ENCODE measurements around the gene CSNK1D. TPM values are rescaled to one million over a fixed set of nuclear protein-coding genes. Genes with fewer than 3 reads are reported as not detected.

The CSNK1D gene
- total and polyA plus RNA-seq, 4 experiments from 2014 or later: 31.6 to 182 (median 129) TPM

DNA sequence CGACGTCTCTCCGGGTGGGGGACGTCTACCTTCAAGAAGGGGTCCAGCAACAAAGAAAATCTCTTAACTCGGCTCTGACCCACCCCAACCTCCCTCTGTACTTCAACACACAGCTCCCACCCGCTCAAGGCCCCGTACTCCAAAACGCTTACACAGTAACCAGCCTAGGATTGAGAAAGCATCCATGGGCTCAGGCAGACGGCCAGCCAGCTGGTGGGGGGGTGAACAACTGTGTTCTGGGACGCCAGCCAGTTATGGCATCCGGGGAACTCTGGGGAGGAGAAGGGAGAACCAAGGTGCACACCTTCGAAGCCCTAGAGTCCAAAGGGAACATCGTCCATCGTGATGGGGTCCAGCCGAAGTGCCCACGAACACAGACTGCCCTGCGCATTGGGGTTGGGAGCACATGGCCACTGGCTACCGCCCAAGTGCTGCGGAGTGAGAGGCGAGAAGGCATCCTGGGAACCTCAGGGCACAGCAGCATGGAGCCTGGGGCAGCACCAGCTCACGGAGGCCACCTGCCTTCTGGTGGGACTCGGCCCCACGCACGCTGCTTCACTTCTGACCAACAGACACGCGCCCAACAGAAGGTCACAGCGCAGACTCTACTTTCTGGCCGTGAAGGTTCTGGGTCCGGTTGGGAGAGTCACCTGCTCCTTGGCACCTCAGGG is 30.4 kb downstream of the CSNK1D start:
- H3K27ac Mint-ChIP-seq: peak overlapping the region in 4 of 7 donors; percentile 53 to 88 (median 58)
- no peak for DNase-seq

DNA sequence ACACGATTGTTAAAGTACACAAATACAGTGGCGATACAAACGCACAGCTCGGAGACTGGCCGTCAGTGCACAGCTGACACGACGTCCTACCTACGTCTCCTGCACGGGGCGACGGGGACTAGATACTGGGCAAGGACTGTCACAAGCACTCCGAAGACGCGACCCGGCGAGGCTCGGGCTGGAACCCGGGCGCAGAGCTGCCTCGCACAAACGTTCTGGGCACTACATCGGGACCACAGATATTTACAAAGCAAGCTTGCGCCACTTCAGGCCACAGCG is 30.9 kb downstream of the CSNK1D start:
- peaks cover 29 to 60% of the 10 kb centered on the region in 2 donors for H3K36me3 Mint-ChIP-seq
- Histone ChIP-seq H3K4me1 (ENCODE audit: insufficient read depth, low read length) (peaks cover 54% of the 10 kb centered on the region), H3K27ac (ENCODE audit: low read depth, low read length) (no peak overlapping the region), H3K9me3 (ENCODE audit: control insufficient read depth in 1 of 2, low read length in 2 of 2) (no peaks in the 10 kb centered on the region), H3K36me3 (ENCODE audit: insufficient read depth, low read length) (peaks cover 55% of the 10 kb centered on the region), H3K4me3 (ENCODE audit: low read length in 2 of 2) (no peak overlapping the region), H3K27me3 (ENCODE audit: insufficient read depth, low read length) (no peaks in the 10 kb centered on the region)
- peak overlapping the region in 4 of 7 donors; percentile 57 to 88 (median 62) for H3K27ac Mint-ChIP-seq
- DNase-seq: no peak
- H3K27me3 Mint-ChIP-seq: no peaks in the 10 kb centered on the region
- ChIA-PET CTCF (ENCODE audit: partially characterized antibody) (interaction anchor here (0.7 to 3.0 kb wide), 4 partner anchors 8 to 78 kb away, joined by 3 to 11 read pairs (median 6); no protein-coding TSS in a partner anchor), POLR2A (ENCODE audit: partially characterized antibody) (interaction anchor here (1.0 to 6.3 kb wide), 12 partner anchors 13 to 212 kb away, joined by 3 to 56 read pairs (median 4); partner anchors contain the start of genes CD7 and SLC16A3)
- intact Hi-C loops (cut with micrococcal nuclease): no loop called here
- peaks cover 22 to 92% (median 47%) of the 10 kb centered on the region in 4 donors for H3K4me1 Mint-ChIP-seq
- no peak overlapping the region for H3K4me3 Mint-ChIP-seq
- H3K9me3 Mint-ChIP-seq: peaks cover 0 to 4% (median 0%) of the 10 kb centered on the region in 8 donors

More for the DNA sequence above, 30.4 kb downstream of the CSNK1D start:
- intact Hi-C loops (cut with micrococcal nuclease): no loop called here
- H3K36me3 ChIP-seq (ENCODE audit: insufficient read depth, low read length): peaks cover 60% of the 10 kb centered on the region
- peaks cover 52% of the 10 kb centered on the region for H3K4me1 ChIP-seq (ENCODE audit: insufficient read depth, low read length)
- no peaks in the 10 kb centered on the region for H3K27me3 Mint-ChIP-seq
- peaks cover 0 to 4% (median 0%) of the 10 kb centered on the region in 8 donors for H3K9me3 Mint-ChIP-seq
- H3K4me1 Mint-ChIP-seq: peaks cover 24 to 93% (median 48%) of the 10 kb centered on the region in 4 donors
- CTCF ChIA-PET (ENCODE audit: partially characterized antibody): interaction anchor here (0.7 to 3.0 kb wide), 2 partner anchors 37 to 78 kb away, joined by 3 to 11 read pairs; no protein-coding TSS in a partner anchor
- H3K4me3 Mint-ChIP-seq: no peak overlapping the region
- POLR2A ChIA-PET (ENCODE audit: partially characterized antibody): interaction anchor here (1.0 to 6.3 kb wide), 7 partner anchors 13 to 213 kb away, joined by 3 to 56 read pairs (median 3); partner anchors contain the start of genes CD7 and SLC16A3
- peaks cover 34 to 65% of the 10 kb centered on the region in 2 donors for H3K36me3 Mint-ChIP-seq
- H3K9me3 ChIP-seq (ENCODE audit: control insufficient read depth in 1 of 2, low read length in 2 of 2): no peaks in the 10 kb centered on the region
- no peaks in the 10 kb centered on the region for H3K27me3 ChIP-seq (ENCODE audit: insufficient read depth, low read length)
- H3K4me3 ChIP-seq (ENCODE audit: low read length in 2 of 2): no peak overlapping the region
- no peak overlapping the region for H3K27ac ChIP-seq (ENCODE audit: low read depth, low read length)

DNA sequence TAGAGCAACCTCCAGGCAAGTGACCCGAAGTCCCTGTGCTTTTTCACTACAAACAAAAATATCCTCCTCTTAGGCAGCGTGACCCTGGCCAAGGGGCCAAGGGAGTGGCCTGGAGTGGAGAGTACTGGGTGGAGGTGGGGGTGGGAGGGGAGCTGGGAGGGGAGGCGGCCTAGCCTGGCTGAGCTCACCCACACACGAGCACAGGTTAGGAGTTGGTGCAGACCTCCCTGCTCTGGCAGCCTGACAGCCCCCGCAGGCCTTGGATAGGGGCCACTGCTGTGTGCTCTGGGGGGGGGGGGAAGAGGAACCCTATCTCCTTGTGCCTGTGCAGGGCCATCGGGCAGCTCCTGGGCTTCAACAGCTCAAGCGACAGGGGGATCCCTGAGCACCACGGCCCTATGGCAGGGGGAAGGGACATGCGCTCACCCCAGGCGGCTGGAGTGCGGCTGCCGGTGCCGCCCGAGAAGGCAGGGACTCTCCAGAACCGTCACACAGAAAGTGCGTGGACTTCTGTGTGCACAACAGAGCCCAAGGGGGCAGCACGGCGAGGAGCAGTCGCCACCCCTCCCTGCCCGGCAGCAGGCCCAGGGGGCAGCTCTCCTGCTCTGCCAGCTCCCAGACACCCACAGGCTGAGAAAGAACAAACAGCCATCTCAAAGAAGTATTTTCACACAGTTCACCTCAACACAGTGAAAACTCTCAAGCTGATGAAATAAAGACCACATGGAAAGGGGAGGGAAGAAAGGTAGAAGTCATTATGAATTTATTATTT is 31.4 kb downstream of the CSNK1D start:
- peaks cover 26 to 55% of the 10 kb centered on the region in 2 donors for H3K36me3 Mint-ChIP-seq
- peaks cover 50% of the 10 kb centered on the region for H3K36me3 ChIP-seq (ENCODE audit: insufficient read depth, low read length)
- no peak overlapping the region for H3K4me3 ChIP-seq (ENCODE audit: low read length in 2 of 2)
- H3K4me1 Mint-ChIP-seq: peaks cover 22 to 90% (median 50%) of the 10 kb centered on the region in 4 donors
- peaks cover 0 to 6% (median 0%) of the 10 kb centered on the region in 8 donors for H3K9me3 Mint-ChIP-seq
- no peaks in the 10 kb centered on the region for H3K27me3 ChIP-seq (ENCODE audit: insufficient read depth, low read length)
- intact Hi-C loops (cut with micrococcal nuclease): no loop called here
- peaks cover 49% of the 10 kb centered on the region for H3K4me1 ChIP-seq (ENCODE audit: insufficient read depth, low read length)
- H3K9me3 ChIP-seq (ENCODE audit: control insufficient read depth in 1 of 2, low read length in 2 of 2): no peaks in the 10 kb centered on the region
- H3K4me3 Mint-ChIP-seq: peak overlapping the region in 1 of 8 donors; percentile 25
- peak overlapping the region in 6 of 7 donors; percentile 37 to 88 (median 80) for H3K27ac Mint-ChIP-seq
- POLR2A ChIA-PET (ENCODE audit: partially characterized antibody): interaction anchor here (1.0 to 6.3 kb wide), 12 partner anchors 12 to 212 kb away, joined by 3 to 56 read pairs (median 4); partner anchors contain the start of genes CD7 and SLC16A3
- CTCF ChIA-PET (ENCODE audit: partially characterized antibody): interaction anchor here (0.9 to 3.0 kb wide), 4 partner anchors 9 to 79 kb away, joined by 3 to 11 read pairs (median 6); partner anchors contain the start of gene CD7
- no peaks in the 10 kb centered on the region for H3K27me3 Mint-ChIP-seq
- no peak for DNase-seq
- H3K27ac ChIP-seq (ENCODE audit: low read depth, low read length): no peak overlapping the region

- Histone ChIP-seq H3K4me1 (ENCODE audit: insufficient read depth, low read length) (peaks cover 55% of the 10 kb centered on the region), H3K36me3 (ENCODE audit: insufficient read depth, low read length) (peaks cover 43% of the 10 kb centered on the region), H3K4me3 (ENCODE audit: low read length in 2 of 2) (no peak overlapping the region), H3K27ac (ENCODE audit: low read depth, low read length) (no peak overlapping the region), H3K27me3 (ENCODE audit: insufficient read depth, low read length) (no peaks in the 10 kb centered on the region), H3K9me3 (ENCODE audit: control insufficient read depth in 1 of 2, low read length in 2 of 2) (no peaks in the 10 kb centered on the region)
- ChIA-PET CTCF (ENCODE audit: partially characterized antibody) (interaction anchor here (0.9 to 3.0 kb wide), 4 partner anchors 9 to 80 kb away, joined by 3 to 11 read pairs (median 6); partner anchors contain the start of gene CD7), POLR2A (ENCODE audit: partially characterized antibody) (interaction anchor here (0.7 to 6.3 kb wide), 12 partner anchors 11 to 211 kb away, joined by 3 to 56 read pairs (median 4); partner anchors contain the start of genes CD7 and SLC16A3)
- DNase-seq: peak in 3 of 5 donors; percentile 17 to 63 (median 35)
- H3K4me1 Mint-ChIP-seq: peaks cover 22 to 83% (median 51%) of the 10 kb centered on the region in 4 donors
- no peaks in the 10 kb centered on the region for H3K27me3 Mint-ChIP-seq
- intact Hi-C loops (cut with micrococcal nuclease): no loop called here
- H3K9me3 Mint-ChIP-seq: peaks cover 0 to 6% (median 0%) of the 10 kb centered on the region in 8 donors
- peaks cover 22 to 47% of the 10 kb centered on the region in 2 donors for H3K36me3 Mint-ChIP-seq
- H3K4me3 Mint-ChIP-seq: peak overlapping the region in 2 of 8 donors; percentile 8 to 25
- peak overlapping the region; percentile 43 to 94 (median 78) for H3K27ac Mint-ChIP-seq
Observed at GRCh38 chr17:82241183-82241925, 32.1 kb downstream of the CSNK1D start.

- no peak for DNase-seq
- ChIA-PET CTCF (ENCODE audit: partially characterized antibody) (interaction anchor here (1.0 to 3.0 kb wide), 3 partner anchors 34 to 80 kb away, joined by 6 to 11 read pairs (median 10); no protein-coding TSS in a partner anchor), POLR2A (ENCODE audit: partially characterized antibody) (interaction anchor here (0.7 to 6.5 kb wide), 8 partner anchors 11 to 94 kb away, joined by 3 to 56 read pairs (median 14); partner anchors contain the start of genes CSNK1D and SLC16A3)
- Histone ChIP-seq H3K36me3 (ENCODE audit: insufficient read depth, low read length) (peaks cover 36% of the 10 kb centered on the region), H3K27ac (ENCODE audit: low read depth, low read length) (no peak overlapping the region), H3K4me1 (ENCODE audit: insufficient read depth, low read length) (peaks cover 62% of the 10 kb centered on the region), H3K4me3 (ENCODE audit: low read length in 2 of 2) (no peak overlapping the region), H3K27me3 (ENCODE audit: insufficient read depth, low read length) (no peaks in the 10 kb centered on the region), H3K9me3 (ENCODE audit: control insufficient read depth in 1 of 2, low read length in 2 of 2) (no peaks in the 10 kb centered on the region)
- peaks cover 22 to 75% (median 57%) of the 10 kb centered on the region in 4 donors for H3K4me1 Mint-ChIP-seq
- H3K27me3 Mint-ChIP-seq: no peaks in the 10 kb centered on the region
- intact Hi-C loops (cut with micrococcal nuclease): no loop called here
- H3K4me3 Mint-ChIP-seq: peak overlapping the region in 2 of 8 donors; percentile 39 to 48
- peaks cover 19 to 44% of the 10 kb centered on the region in 2 donors for H3K36me3 Mint-ChIP-seq
- H3K27ac Mint-ChIP-seq: peak overlapping the region; percentile 43 to 87 (median 64)
- H3K9me3 Mint-ChIP-seq: peaks cover 0 to 6% (median 0%) of the 10 kb centered on the region in 8 donors
Observed at GRCh38 chr17:82240506-82241182, 32.9 kb downstream of the CSNK1D start.
